K562 (cell line): ENCODE results near the gene TMEM131. TPM values are rescaled to one million over a fixed set of nuclear protein-coding genes. Genes with fewer than 3 reads are reported as not detected.

Experiments
- EP400 ChIP-seq: fragments of 450-650 bp; IDR thresholded peaks from 2 replicates; pipeline ENCODE4 v1.6.1; 2017; ENCODE audit warnings: antibody characterized with exemption, mild to moderate bottlenecking, moderate library complexity
- LEF1 ChIP-seq: fragments of 450-650 bp; IDR thresholded peaks from 2 replicates; pipeline ENCODE4 v1.6.1; 2016; ENCODE audit warnings: mild to moderate bottlenecking
- NFRKB ChIP-seq: fragments of 450-650 bp; IDR thresholded peaks from 2 replicates; pipeline ENCODE4 v1.6.1; 2016; ENCODE audit warnings: low read depth
- PYGO2 ChIP-seq: fragments of 450-650 bp; IDR thresholded peaks from 2 replicates; pipeline ENCODE4 v1.6.1; 2016; ENCODE audit warnings: mild to moderate bottlenecking, missing genetic modification characterization, moderate library complexity, missing compliant biosample characterization
- YY1 ChIP-seq, 3 experiments: IDR thresholded peaks; 2 replicates each; pipeline ENCODE4 v1.6.1; 2011; ENCODE audit warnings: low read length in 2 of 3, mild to moderate bottlenecking in 2 of 3, moderate library complexity in 2 of 3, borderline replicate concordance in 1 of 3, control low read depth in 1 of 3, low read depth in 1 of 3; ENCODE audit not compliant: insufficient read depth in 3 of 3, insufficient replicate concordance in 2 of 3, control insufficient read depth in 1 of 3, insufficient read length in 1 of 3; ENCODE audit errors: extremely low read depth in 1 of 3
- ZNF197 ChIP-seq: fragments of 200-800 bp; sonication (Bioruptor generic); IDR thresholded peaks from 2 replicates; pipeline ENCODE4 v1.6.1; 2016; ENCODE audit warnings: low read depth, missing genetic modification characterization, missing compliant biosample characterization
- polyA plus RNA-seq, 8 experiments: library from polyadenylated mRNA; depleted of rRNA in 4 of 8; stranded (reverse) in 5 of 8; unstranded in 3 of 8; fragments of >200 nt; fragmentation: Nextera tagmentation in 2 of 8; fragmentation: Illumina TruSeq in 1 of 8; extraction: Ambion mirVana in 2 of 8; extraction: Trizol in 1 of 8; gene quantifications; 2 replicates each; pipeline versions ENCODE4 v1.2.1 to v1.2.3, GENCODE V29; 2011 to 2014; ENCODE audit warnings: inconsistent platforms in 1 of 8, missing spikeins in 1 of 8
- total RNA-seq, 7 experiments: library from RNA; depleted of rRNA in 6 of 7; stranded (reverse); fragments of >200 nt in 6 of 7; fragmentation: Illumina TruSeq in 2 of 7; extraction: Trizol in 2 of 7; gene quantifications; 2 replicates each; pipeline versions ENCODE4 v1.2.1 to v1.2.3, GENCODE V29; 2011 to 2021; ENCODE audit warnings: low replicate concordance in 1 of 7
- TF ChIP-seq, protein P1 (sequence below): sonication (generic); formaldehyde crosslinking; IDR thresholded peaks from 2 replicates; pipeline ENCODE4 v1.8.0; 2023; ENCODE audit warnings: mild to moderate bottlenecking, missing genetic modification reagents
- TF ChIP-seq, protein P2 (sequence below): sonication (generic); formaldehyde crosslinking; IDR thresholded peaks from 2 replicates; pipeline ENCODE4 v1.8.1; 2022; ENCODE audit warnings: missing genetic modification reagents
- TF ChIP-seq, protein P3 (sequence below): fragments of 250-450 bp; sonication (Bioruptor Pico); IDR thresholded peaks from 2 replicates; pipeline ENCODE4 v1.5.0; 2021; ENCODE audit warnings: mild to moderate bottlenecking, borderline replicate concordance

TMEM131 gene
- total and polyA plus RNA-seq, 9 of the 15 experiments (the other 6 are each of a cell fraction or from before 2014, with no cell fraction given) = 2.5 to 21.1 (median 12.4) TPM

DNA sequence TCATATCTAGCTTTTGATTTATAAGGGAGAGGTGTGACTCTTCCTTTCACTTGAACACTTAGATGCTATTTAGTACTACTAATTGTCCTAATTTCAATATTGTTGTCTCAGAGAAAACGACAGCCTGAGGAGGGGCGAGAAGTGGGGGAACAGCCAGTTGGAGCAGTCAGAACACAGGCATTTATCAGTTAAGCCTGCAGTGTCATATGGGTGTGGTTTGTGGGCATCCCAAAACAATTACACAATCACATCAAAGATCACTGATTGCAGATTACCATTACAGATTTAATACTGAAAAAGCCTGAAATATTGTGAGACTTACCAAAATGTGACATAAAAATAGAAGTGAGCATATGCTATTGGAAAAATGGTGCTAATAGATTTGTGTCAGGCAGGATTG is 15.8 kb downstream of the TMEM131 start (continued):
- TF ChIP-seq, protein P1, sequence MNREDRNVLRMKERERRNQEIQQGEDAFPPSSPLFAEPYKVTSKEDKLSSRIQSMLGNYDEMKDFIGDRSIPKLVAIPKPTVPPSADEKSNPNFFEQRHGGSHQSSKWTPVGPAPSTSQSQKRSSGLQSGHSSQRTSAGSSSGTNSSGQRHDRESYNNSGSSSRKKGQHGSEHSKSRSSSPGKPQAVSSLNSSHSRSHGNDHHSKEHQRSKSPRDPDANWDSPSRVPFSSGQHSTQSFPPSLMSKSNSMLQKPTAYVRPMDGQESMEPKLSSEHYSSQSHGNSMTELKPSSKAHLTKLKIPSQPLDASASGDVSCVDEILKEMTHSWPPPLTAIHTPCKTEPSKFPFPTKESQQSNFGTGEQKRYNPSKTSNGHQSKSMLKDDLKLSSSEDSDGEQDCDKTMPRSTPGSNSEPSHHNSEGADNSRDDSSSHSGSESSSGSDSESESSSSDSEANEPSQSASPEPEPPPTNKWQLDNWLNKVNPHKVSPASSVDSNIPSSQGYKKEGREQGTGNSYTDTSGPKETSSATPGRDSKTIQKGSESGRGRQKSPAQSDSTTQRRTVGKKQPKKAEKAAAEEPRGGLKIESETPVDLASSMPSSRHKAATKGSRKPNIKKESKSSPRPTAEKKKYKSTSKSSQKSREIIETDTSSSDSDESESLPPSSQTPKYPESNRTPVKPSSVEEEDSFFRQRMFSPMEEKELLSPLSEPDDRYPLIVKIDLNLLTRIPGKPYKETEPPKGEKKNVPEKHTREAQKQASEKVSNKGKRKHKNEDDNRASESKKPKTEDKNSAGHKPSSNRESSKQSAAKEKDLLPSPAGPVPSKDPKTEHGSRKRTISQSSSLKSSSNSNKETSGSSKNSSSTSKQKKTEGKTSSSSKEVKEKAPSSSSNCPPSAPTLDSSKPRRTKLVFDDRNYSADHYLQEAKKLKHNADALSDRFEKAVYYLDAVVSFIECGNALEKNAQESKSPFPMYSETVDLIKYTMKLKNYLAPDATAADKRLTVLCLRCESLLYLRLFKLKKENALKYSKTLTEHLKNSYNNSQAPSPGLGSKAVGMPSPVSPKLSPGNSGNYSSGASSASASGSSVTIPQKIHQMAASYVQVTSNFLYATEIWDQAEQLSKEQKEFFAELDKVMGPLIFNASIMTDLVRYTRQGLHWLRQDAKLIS (CRISPR knock-in tag) = no peak
- TF ChIP-seq PYGO2 (tag) = no peak
- TF ChIP-seq ZNF197 (CRISPR knock-in tag) = no peak
- TF ChIP-seq LEF1 = no peak
- no peak for TF ChIP-seq EP400
- TF ChIP-seq, protein P2, sequence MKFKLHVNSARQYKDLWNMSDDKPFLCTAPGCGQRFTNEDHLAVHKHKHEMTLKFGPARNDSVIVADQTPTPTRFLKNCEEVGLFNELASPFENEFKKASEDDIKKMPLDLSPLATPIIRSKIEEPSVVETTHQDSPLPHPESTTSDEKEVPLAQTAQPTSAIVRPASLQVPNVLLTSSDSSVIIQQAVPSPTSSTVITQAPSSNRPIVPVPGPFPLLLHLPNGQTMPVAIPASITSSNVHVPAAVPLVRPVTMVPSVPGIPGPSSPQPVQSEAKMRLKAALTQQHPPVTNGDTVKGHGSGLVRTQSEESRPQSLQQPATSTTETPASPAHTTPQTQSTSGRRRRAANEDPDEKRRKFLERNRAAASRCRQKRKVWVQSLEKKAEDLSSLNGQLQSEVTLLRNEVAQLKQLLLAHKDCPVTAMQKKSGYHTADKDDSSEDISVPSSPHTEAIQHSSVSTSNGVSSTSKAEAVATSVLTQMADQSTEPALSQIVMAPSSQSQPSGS (CRISPR knock-in tag) = no peak
- TF ChIP-seq, protein P3, sequence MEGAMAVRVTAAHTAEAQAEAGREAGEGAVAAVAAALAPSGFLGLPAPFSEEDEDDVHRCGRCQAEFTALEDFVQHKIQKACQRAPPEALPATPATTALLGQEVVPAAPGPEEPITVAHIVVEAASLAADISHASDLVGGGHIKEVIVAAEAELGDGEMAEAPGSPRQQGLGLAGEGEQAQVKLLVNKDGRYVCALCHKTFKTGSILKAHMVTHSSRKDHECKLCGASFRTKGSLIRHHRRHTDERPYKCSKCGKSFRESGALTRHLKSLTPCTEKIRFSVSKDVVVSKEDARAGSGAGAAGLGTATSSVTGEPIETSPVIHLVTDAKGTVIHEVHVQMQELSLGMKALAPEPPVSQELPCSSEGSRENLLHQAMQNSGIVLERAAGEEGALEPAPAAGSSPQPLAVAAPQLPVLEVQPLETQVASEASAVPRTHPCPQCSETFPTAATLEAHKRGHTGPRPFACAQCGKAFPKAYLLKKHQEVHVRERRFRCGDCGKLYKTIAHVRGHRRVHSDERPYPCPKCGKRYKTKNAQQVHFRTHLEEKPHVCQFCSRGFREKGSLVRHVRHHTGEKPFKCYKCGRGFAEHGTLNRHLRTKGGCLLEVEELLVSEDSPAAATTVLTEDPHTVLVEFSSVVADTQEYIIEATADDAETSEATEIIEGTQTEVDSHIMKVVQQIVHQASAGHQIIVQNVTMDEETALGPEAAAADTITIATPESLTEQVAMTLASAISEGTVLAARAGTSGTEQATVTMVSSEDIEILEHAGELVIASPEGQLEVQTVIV = no peak
- no peak for TF ChIP-seq YY1 (IDR thresholded peaks at IDR 0.05; ENCODE audit: borderline replicate concordance in 1 of 3, control insufficient read depth in 1 of 3, extremely low read depth in 1 of 3, insufficient read depth in 3 of 3, insufficient read length in 1 of 3, insufficient replicate concordance in 2 of 3, low read depth in 1 of 3, low read length in 2 of 3)
- TF ChIP-seq NFRKB = no peak
